ENCODE data around the gene FITM2.

The FITM2 gene

GRCh38 chr20:44326391-44327159, 15.6 kb upstream of the FITM2 start:
- no peak for TF ChIP-seq CTCF (IDR thresholded peaks at IDR 0.05)

GRCh38 chr20:44324343-44324742, 13.3 kb upstream of the FITM2 start:
- TF ChIP-seq CTCF (IDR thresholded peaks at IDR 0.05), result no peak

GRCh38 chr20:44319839-44320422, 8.9 kb upstream of the FITM2 start:
- TF ChIP-seq CTCF (IDR thresholded peaks at IDR 0.05), result no peak

- no peak for TF ChIP-seq CTCF (IDR thresholded peaks at IDR 0.05)
Measured at GRCh38 chr20:44314870-44315269, 3.9 kb upstream of the FITM2 start.

GRCh38 chr20:44309763-44310663, 989 bp downstream of the FITM2 start:
- no peak for TF ChIP-seq CTCF (IDR thresholded peaks at IDR 0.05)

- no peak for TF ChIP-seq CTCF (IDR thresholded peaks at IDR 0.05)
Measured at GRCh38 chr20:44306927-44307326, 4.1 kb downstream of the FITM2 start.

- TF ChIP-seq CTCF (IDR thresholded peaks at IDR 0.05), result no peak
Measured at GRCh38 chr20:44304383-44304782, 6.6 kb downstream of the FITM2 start.

Data from LNCAP (cell line).